ENCODE data around the gene KCNK10. TPM values are rescaled to one million over a fixed set of nuclear protein-coding genes. Genes with fewer than 3 reads are reported as not detected.

The KCNK10 gene
- total and polyA plus RNA-seq, 10 of the 15 experiments (the other 5 are each of a cell fraction or from before 2014, with no cell fraction given), result 0.01 to 0.06 (median 0.02) TPM; not detected in 7

DNA sequence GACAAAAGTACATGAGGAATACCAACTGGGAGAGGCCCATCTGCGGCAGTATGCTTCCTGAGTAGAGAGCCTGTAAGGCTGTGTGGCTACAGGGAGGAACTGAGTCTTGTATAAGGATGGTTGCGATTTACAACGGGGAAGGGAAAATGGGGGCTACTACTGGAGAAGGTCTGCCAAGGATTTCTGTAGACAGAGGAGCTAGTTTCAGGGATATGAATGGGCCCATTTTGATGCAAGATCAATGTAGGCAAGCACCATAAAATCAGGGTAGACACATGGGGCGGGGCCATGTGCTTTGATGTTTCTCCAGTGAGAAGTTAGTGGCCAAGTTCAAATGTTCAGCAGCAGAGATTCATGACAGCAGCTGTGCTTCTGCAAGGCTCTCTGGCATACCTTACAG lies 168.7 kb downstream of the KCNK10 start:
- intact Hi-C loops (cut with micrococcal nuclease; ENCODE audit: unreplicated experiment) (no loop called here), in situ Hi-C loops (cut with MboI) (no loop called here)
- Histone ChIP-seq H4K20me1 (ENCODE audit: control insufficient read depth, insufficient read depth) (0 out of 2 replicates have a peak, but pooled peaks cover 2% of the 10 kb centered on the region), H3K9ac (ENCODE audit: control insufficient read depth, insufficient read depth, low read length) (no peak overlapping the region), H3K27ac (ENCODE audit: control insufficient read depth, insufficient read depth) (no peak overlapping the region), H3K79me2 (ENCODE audit: control insufficient read depth, insufficient read depth, low read length) (no peaks in the 10 kb centered on the region), H2AFZ (ENCODE audit: control insufficient read depth, low read depth, low read length) (no peak overlapping the region), H3K27me3 (replicated peaks in 1 of 2; ENCODE audit: control insufficient read depth in 2 of 2, insufficient read depth in 2 of 2, low read length in 1 of 2) (no peaks in the 10 kb centered on the region; a peak in 1 of 4 replicates), H3K4me2 (ENCODE audit: control insufficient read depth, insufficient read depth) (no peak overlapping the region), H3K9me3 (replicated peaks; ENCODE audit: control insufficient read depth, insufficient read depth, low read length) (no peaks in the 10 kb centered on the region), H3K4me3 (no peak overlapping the region), H3K4me1 (ENCODE audit: control insufficient read depth, insufficient read depth, low read length) (no peaks in the 10 kb centered on the region), H3K36me3 (ENCODE audit: control insufficient read depth in 2 of 2, insufficient read depth in 2 of 2, low read length in 1 of 2) (no peaks in the 10 kb centered on the region)
- no TSS peak for BruUV-seq (replicated peaks)
- RAD21 ChIA-PET (ENCODE audit: unreplicated experiment), result no interaction called here
- SMC1A ChIA-PET (ENCODE audit: uncharacterized antibody, unreplicated experiment), result no interaction called here
- POLR2A ChIA-PET, result no interaction called here
- FAIRE-seq (no peak), DNase-seq (ENCODE audit: low read depth, low spot score) (no peak), ATAC-seq (no peak)
- CTCF ChIA-PET, result interaction anchor here (1.1 kb wide), 1 partner anchor 140 kb away, joined by 3 read pairs; no protein-coding TSS in a partner anchor
- TF ChIP-seq PBX3 (IDR thresholded peaks at IDR 0.05; ENCODE audit: insufficient replicate concordance, low read depth, low read length) (no peak), BMI1 (IDR thresholded peaks at IDR 0.05; ENCODE audit: borderline replicate concordance) (no peak), GABPA (IDR thresholded peaks at IDR 0.05; ENCODE audit: low read depth) (no peak), SUZ12 (IDR thresholded peaks at IDR 0.05; ENCODE audit: unreplicated experiment) (no peak), ZNF207 (IDR thresholded peaks at IDR 0.05; ENCODE audit: borderline replicate concordance) (no peak), NFYB (IDR thresholded peaks at IDR 0.05; ENCODE audit: insufficient read depth, low read depth, low read length) (no peak), NR2C2 (IDR thresholded peaks at IDR 0.05; ENCODE audit: borderline replicate concordance, control insufficient read depth, insufficient read length, low read depth) (no peak), BHLHE40 (IDR thresholded peaks at IDR 0.05; ENCODE audit: borderline replicate concordance in 1 of 2, low read depth in 2 of 2, low read length in 1 of 2) (no peak), WRNIP1 (IDR thresholded peaks at IDR 0.05; ENCODE audit: borderline replicate concordance, low read depth, low read length) (no peak), BCLAF1 (IDR thresholded peaks at IDR 0.05) (no peak)
- TF ChIP-seq, protein P1, sequence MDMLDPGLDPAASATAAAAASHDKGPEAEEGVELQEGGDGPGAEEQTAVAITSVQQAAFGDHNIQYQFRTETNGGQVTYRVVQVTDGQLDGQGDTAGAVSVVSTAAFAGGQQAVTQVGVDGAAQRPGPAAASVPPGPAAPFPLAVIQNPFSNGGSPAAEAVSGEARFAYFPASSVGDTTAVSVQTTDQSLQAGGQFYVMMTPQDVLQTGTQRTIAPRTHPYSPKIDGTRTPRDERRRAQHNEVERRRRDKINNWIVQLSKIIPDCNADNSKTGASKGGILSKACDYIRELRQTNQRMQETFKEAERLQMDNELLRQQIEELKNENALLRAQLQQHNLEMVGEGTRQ (IDR thresholded peaks at IDR 0.05; ENCODE audit: borderline replicate concordance, low read depth, low read length), result no peak
- TF ChIP-seq, protein P2, sequence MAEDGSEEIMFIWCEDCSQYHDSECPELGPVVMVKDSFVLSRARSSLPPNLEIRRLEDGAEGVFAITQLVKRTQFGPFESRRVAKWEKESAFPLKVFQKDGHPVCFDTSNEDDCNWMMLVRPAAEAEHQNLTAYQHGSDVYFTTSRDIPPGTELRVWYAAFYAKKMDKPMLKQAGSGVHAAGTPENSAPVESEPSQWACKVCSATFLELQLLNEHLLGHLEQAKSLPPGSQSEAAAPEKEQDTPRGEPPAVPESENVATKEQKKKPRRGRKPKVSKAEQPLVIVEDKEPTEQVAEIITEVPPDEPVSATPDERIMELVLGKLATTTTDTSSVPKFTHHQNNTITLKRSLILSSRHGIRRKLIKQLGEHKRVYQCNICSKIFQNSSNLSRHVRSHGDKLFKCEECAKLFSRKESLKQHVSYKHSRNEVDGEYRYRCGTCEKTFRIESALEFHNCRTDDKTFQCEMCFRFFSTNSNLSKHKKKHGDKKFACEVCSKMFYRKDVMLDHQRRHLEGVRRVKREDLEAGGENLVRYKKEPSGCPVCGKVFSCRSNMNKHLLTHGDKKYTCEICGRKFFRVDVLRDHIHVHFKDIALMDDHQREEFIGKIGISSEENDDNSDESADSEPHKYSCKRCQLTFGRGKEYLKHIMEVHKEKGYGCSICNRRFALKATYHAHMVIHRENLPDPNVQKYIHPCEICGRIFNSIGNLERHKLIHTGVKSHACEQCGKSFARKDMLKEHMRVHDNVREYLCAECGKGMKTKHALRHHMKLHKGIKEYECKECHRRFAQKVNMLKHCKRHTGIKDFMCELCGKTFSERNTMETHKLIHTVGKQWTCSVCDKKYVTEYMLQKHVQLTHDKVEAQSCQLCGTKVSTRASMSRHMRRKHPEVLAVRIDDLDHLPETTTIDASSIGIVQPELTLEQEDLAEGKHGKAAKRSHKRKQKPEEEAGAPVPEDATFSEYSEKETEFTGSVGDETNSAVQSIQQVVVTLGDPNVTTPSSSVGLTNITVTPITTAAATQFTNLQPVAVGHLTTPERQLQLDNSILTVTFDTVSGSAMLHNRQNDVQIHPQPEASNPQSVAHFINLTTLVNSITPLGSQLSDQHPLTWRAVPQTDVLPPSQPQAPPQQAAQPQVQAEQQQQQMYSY (CRISPR knock-in tag; IDR thresholded peaks at IDR 0.05), result no peak
- WGBS (ENCODE audit: insufficient coverage, insufficient replicate concordance, low lambda C conversion rate, missing lambda C conversion rate), result 62% methylated on average over 4 of the region's 4 CpGs
